ENCODE results near the gene CAP2.

DNA sequence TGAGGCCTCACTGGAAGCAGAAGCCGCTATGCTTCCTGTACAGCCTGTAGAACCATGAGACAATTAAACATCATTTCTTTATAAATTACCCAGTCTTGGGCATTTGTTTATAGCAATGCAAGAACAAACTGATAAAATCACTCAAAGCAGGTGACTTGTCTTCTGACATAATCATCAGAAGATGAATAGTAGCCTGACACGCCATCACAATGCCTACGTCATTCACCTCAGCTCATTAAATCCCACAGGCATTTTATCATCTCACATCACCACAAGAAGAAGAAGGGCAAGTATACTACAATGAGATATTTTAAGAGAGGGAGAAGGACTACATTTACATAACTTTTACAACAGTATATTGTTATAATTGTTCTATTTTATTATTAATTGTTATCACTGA, 3.1 kb upstream of the CAP2 start:
- TF ChIP-seq RAD21 (CRISPR knock-in tag; conservative IDR thresholded peaks at IDR 0.05 in 1 of 2, IDR thresholded peaks at IDR 0.05 in 1 of 2): no peak
- no peak for TF ChIP-seq FOXA1 (IDR thresholded peaks at IDR 0.05; ENCODE audit: borderline replicate concordance)
- TF ChIP-seq KLF16 (IDR thresholded peaks at IDR 0.05): no peak
- no peak for TF ChIP-seq MTA2 (IDR thresholded peaks at IDR 0.05; ENCODE audit: low read depth)
- no peak for TF ChIP-seq EP300 (IDR thresholded peaks at IDR 0.05; ENCODE audit: low read length)
- TF ChIP-seq, protein P1, sequence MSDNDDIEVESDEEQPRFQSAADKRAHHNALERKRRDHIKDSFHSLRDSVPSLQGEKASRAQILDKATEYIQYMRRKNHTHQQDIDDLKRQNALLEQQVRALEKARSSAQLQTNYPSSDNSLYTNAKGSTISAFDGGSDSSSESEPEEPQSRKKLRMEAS (CRISPR knock-in tag; IDR thresholded peaks at IDR 0.05): no peak
- no peak for TF ChIP-seq ZNF146 (CRISPR knock-in tag; IDR thresholded peaks at IDR 0.05; ENCODE audit: unreplicated experiment)
- TF ChIP-seq PHF20 (IDR thresholded peaks at IDR 0.05; ENCODE audit: partially characterized antibody): no peak
- TF ChIP-seq, protein P2, sequence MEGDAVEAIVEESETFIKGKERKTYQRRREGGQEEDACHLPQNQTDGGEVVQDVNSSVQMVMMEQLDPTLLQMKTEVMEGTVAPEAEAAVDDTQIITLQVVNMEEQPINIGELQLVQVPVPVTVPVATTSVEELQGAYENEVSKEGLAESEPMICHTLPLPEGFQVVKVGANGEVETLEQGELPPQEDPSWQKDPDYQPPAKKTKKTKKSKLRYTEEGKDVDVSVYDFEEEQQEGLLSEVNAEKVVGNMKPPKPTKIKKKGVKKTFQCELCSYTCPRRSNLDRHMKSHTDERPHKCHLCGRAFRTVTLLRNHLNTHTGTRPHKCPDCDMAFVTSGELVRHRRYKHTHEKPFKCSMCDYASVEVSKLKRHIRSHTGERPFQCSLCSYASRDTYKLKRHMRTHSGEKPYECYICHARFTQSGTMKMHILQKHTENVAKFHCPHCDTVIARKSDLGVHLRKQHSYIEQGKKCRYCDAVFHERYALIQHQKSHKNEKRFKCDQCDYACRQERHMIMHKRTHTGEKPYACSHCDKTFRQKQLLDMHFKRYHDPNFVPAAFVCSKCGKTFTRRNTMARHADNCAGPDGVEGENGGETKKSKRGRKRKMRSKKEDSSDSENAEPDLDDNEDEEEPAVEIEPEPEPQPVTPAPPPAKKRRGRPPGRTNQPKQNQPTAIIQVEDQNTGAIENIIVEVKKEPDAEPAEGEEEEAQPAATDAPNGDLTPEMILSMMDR (IDR thresholded peaks at IDR 0.05 in 2 of 3, conservative IDR thresholded peaks at IDR 0.05 in 1 of 3; ENCODE audit: insufficient read depth in 2 of 3, low read depth in 1 of 3, low read length in 3 of 3): no peak
- no peak for TF ChIP-seq CREB1 (IDR thresholded peaks at IDR 0.05)
- no peak for TF ChIP-seq CREB1 (CRISPR knock-in tag; IDR thresholded peaks at IDR 0.05)
- no peak for TF ChIP-seq POLR2A (conservative IDR thresholded peaks at IDR 0.05)
- no peak for TF ChIP-seq TCF3 (CRISPR knock-in tag; IDR thresholded peaks at IDR 0.05)
- no peak for TF ChIP-seq POLR2AphosphoS5 (IDR thresholded peaks at IDR 0.05; ENCODE audit: control insufficient read depth, insufficient read depth, low read depth, low read length)
